Measurements from ENCODE around the gene ZCCHC17.

Gene ZCCHC17

DNA sequence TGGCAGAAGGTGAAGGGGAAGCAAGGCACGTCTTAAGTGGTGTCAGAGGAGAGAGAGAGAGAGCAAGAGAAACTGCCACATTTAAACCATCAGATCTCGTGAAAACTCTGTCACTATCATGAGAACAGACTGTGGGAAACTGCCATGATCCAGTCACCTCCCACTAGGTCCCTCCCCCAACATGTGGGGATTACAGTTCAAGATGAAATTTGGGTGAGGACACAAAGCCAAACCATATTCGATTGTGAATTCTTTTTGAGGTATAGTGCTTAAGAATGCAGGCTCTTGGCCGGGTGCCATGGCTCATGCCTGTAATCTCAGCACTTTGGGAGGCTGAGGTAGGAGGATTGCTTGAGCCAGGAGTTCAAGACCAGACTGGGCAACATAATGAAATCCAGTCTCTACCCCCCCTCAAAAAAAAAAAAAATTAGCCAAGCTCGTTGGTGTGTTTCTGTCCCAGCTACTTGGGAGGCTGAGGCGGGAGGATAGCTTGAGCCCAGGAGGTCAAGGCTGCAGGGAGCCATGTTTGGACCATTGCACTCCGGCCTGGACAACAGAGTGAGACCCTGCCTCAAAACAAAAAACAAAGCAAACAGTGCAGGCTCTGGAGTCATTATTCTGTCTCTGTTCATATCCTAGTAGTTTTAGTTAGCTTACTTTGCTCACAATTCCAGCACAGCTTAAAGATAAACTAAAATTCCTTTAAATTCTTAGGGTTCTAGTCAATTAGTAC is 6.0 kb downstream of the ZCCHC17 start:
- no peak for DNase-seq (ENCODE audit: low read depth in 2 of 2)

DNA sequence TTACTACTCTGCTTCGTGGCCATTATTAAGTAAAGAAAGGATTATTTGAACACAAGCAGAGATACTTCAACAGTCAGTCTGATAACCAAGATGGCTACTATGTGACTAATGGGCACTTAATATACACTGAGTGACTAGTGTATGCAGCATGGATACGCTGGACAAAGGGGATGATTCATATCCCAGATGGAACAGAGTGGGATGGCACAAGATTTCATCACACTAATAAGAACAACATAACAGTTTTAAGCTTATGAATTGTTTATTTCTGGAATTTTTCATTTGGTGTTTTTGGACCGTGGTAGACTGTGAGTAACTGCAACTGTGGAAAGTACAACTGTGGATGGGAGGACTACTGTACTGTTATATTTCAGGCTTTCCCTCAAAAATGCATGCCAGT is 9.4 kb downstream of the ZCCHC17 start:
- DNase-seq (ENCODE audit: low read depth in 2 of 2): no peak

DNA sequence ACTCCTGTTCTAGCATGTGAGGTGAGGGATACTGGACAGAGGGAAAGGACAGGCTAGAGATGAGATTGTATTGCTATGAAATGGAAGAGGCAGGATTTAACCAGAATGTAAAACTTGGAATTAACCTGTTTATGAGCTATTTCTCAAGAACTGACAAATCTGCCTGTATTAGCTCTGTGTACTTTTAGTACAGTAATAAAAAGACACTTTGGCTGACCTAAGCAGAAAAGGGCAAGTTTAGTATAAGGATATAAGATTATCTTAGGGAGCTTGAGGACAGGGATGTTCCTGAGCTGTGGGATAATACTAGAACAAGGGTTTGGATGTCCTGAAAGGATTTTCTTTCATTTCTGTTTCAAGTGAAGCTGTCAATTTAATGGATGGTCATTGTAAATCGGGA is 11.2 kb downstream of the ZCCHC17 start:
- no peak for DNase-seq (ENCODE audit: low read depth in 2 of 2)

DNA sequence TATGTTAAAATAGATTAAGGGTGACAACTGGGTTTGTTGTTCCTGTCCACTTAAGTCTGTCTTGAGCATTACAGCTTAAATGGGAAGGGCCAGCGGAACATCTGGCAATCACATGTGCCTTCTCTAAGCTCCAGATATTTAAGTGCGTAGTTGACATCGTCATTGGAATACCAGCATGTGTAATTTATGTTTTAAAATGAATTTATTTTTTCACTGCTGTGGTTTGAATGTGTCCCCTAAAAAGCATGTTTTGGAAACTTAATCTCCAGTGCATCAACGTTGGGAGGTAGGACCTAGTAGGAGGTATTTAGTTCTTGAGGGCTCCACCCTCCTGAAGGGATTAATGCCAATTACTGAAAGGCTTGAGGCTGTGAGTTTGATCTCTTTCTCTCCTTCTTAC is 13.4 kb downstream of the ZCCHC17 start:
- no peak for DNase-seq (ENCODE audit: low read depth in 2 of 2)

- no peak for DNase-seq (ENCODE audit: low read depth in 2 of 2)
These were observed 19.1 kb downstream of the ZCCHC17 start for GRCh38 chr1:31315902-31316301.

DNA sequence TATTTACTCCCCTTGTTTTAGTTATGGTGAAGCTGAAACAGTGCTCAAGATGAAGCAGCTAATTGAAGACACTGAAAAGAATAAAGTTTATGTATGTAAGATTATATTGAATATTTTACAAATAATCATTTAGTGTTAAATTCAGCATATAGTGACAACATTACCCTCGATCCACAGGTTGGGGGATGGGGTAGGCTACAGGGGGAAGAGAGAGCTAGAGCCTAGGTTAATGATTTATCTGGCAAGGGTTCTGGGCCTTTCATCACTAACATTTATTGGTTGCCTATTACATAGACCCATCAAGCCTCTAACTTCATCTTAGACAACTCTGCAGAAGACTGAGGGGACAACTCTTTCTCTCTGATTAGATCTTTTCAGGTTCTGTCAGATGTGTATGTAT is 21.3 kb downstream of the ZCCHC17 start:
- no peak for DNase-seq (ENCODE audit: low read depth in 2 of 2)

DNA sequence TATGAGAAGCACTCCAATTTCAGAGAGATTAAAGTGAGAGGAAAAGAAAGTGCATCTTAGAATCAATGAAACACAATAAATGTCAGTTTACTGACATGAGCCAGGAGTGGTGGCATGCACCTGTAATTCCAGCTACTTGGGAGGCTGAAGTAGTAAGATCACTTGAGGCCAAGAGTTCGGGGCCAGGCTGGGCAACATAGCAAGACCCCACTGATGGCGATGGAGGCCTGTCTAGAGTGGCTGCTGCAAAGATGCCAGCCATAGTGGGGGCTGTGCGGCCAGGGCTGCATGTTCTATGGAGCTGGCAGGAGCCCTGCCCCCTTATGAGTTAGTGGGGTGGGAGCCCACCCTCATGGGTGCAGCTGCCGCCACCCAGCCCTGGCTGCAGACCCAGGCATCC is 27.3 kb downstream of the ZCCHC17 start:
- DNase-seq (ENCODE audit: low read depth in 2 of 2): no peak

DNA sequence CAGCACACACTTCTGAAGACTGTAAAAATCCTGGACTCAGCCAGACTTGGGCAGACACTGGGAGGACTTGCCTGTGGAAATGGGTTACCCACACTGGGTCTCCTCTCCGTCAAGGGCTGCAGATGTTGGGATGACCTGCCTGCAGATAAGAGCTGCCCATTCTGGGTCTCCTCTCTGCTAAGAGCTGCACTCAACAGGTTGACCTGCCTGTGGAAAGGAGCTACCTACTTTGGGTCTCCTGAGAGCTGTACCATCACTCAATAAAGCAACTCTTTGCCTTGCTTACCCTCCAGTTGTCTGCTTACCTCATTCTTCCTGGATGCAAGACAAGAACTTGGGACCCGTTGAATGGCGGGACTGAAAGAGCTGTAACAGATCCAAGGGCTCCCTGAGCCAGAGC is 28.2 kb downstream of the ZCCHC17 start:
- no peak for DNase-seq (ENCODE audit: low read depth in 2 of 2)

DNA sequence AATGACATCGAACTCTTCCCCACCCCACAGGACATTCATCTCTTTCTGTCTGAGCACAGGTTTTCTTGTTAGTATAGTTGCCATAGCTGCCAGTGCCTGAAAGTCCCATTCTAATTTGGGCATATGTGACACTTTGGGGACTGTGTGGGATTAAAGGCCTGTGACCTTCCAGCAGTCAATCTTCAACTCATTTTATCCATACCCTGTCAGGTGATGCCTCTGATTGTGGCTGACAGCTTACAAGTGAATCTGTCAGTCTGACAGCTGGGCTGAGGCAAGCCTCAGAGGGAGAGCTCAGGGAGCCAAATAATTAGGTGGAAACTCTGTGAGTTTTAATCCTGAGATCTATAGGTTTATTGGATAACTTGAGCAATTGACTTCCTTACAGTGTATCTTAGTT is 29.6 kb downstream of the ZCCHC17 start:
- DNase-seq (ENCODE audit: low read depth in 2 of 2): no peak

- no peak for DNase-seq (ENCODE audit: low read depth in 2 of 2)
These were observed 30.5 kb downstream of the ZCCHC17 start for GRCh38 chr1:31327381-31327780.

DNA sequence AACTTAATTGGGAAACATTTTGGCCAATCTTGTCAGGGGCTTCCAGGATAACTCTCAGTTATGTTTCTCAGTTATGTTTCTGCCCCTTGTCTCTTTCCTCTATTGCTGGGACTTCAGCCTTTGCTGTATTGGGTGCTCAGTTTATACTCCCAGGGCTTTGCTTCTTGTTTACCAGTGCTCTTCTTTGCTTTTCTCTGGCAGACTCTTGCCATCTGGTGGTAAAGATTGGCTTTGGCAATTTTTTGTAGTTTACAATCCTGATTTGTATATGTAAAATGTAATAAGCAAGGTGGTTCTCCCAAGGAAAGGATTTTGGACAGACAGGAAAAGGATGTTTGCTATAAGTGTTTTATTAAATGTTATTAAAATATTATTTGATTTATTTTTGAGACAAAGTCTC is 38.2 kb downstream of the ZCCHC17 start:
- no peak for DNase-seq (ENCODE audit: low read depth in 2 of 2)

DNA sequence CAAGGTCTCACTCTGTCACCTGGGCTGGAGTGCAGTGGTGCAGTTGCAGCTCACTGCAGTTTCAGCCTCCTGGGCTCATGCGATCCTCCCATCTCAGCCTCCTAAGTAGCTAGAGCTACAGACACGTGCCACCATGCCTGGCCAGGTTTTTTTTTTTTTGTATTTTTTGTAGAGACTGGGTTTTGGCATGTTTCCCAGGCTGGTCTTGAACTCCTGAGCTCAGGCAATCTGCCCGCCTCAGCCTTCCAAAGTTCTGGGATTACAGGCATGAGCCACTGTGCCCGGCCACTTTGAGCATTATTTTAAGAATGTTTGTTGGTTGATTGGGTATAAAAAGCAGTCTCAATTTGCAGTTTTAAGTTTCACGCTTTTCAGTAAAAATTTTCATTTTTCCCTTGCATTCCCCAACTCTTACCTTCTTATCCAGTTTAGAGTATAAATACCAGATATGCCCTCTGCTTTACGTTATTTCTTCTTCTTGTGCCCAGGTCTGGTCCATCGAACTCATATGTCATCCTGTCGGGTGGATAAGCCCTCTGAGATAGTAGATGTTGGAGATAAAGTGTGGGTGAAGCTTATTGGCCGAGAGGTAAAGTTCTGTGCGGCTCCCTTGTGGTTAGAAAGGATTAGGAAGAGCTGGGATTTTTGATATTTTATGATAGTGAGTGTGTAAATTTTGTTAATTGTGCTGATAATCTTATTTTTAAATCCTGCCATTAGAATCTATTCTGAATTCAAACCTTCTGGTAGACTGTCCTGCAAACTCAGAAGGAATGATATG is 40.0 kb downstream of the ZCCHC17 start:
- DNase-seq (ENCODE audit: low read depth in 2 of 2): no peak

DNA sequence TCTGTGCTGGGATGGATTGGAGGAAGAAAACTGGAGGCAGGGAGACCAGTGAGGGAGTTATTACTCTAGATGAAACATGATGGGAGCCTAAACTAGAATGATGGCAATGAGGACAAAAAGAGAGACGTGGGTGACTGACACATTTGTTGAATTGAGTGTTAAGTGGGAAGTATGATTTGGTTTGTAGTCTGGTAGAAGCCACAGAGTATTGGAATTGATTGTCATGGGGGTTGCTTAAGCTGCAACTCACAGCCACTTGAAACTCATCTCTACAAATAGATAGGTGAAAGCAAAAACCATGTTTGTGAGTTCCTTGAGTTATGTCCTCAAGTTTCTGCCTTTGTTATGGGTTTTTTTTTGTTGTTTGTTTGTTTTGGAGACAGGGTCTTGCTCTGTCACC is 47.7 kb downstream of the ZCCHC17 start:
- no peak for DNase-seq (ENCODE audit: low read depth in 2 of 2)

- DNase-seq (ENCODE audit: low read depth in 2 of 2): no peak
These were observed 48.8 kb downstream of the ZCCHC17 start for GRCh38 chr1:31345635-31346034.

- no peak for DNase-seq (ENCODE audit: low read depth in 2 of 2)
These were observed 50.0 kb downstream of the ZCCHC17 start for GRCh38 chr1:31346785-31347184.

DNA sequence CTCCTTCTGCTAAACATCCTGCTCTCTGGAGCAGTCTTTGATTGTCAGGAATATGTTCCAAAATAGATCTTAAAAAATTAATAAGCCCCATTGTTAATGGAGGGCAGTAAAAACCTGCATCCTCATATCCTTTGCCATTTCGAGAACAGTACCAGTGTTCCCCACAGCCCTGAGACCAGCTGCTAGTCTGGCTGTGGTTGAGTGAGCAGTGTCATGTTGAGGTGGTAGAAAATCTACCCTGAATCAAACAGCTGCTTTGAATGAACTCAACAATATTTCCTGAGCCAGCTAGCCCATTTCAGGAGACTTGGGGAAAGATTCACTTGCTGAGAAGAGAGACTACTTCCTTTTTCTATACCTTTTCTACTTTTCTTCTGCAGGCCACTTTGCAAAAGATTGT is 51.6 kb downstream of the ZCCHC17 start:
- no peak for DNase-seq (ENCODE audit: low read depth in 2 of 2)

DNA sequence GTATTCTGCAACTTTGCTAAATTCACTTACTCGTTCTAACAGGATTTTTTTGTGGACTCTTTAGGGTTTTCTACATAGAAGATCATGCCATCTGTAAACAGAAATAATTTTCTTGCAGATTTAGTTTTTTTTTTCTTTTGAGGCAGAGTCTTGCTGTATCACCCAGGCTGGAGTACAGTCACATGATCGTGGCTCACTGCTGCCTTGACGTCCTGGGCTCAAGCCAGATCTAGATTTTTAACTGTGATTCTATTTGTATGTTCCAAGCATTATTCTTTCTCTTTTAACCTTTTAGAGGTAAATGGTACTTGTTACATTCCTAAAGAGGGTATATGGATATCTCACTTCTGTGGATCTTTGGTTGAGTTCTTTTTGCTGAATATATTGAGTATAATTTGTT is 57.5 kb downstream of the ZCCHC17 start:
- no peak for DNase-seq (ENCODE audit: low read depth in 2 of 2)

DNA sequence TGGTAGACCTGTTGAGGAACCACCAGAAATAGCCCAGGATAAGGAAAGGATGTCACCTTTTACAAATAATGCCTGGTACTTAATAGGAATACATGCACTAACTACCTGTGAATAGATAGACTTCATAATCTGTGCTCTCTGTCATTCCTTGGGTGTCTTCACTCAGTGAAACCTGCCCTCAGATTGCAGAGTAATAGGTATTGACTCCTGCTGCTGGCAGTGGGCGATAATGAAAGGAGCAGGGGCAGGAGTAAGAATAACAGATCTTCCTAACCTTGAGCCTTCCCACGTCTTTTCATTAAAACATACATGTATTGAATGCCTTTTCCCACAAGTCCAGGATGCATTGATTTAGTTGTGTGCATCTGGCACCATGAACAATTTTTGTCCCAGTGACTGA is 59.6 kb downstream of the ZCCHC17 start:
- DNase-seq (ENCODE audit: low read depth in 2 of 2): no peak

DNA sequence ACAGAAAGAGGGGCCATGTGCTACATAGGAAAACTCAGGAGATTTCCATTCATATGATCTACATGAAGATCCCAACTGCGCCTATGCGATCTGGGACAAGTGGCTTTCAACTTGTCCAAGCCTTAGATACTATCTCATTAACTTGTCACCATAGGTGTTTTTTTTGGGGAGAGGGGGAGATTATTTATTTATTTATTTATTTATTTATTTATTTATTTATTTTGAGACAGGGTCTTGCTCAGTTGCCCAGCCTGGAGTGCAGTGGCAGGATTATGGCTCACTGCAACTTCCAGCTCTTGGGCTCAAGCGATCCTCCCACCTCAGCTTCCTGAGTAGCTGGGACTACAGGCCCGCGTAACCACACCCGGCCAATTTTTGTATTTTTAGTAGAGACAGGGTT is 64.8 kb downstream of the ZCCHC17 start:
- no peak for DNase-seq (ENCODE audit: low read depth in 2 of 2)

DNA sequence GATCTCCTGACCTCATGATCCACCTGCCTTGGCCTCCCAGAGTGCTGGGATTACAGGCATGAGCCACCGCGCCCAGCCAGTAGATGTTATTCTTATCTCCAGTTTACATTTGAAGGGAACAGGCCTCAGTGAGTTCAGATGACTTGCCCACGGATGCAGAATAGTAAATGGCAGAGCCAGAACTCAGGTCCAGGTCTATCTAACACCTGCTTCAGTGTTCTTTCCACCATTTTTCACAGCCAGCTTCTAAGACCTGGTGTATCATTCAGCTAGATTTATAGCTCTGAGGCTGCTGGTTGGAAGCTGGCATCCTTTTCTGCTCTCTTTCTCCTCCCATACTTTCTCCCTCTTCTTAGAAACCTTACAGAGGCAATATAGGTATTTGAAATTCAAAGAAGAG is 65.2 kb downstream of the ZCCHC17 start:
- DNase-seq (ENCODE audit: low read depth in 2 of 2): no peak

GRCh38 chr1:31364561-31365250 is 67.9 kb downstream of the ZCCHC17 start:
- DNase-seq (ENCODE audit: low read depth in 2 of 2): no peak

- DNase-seq (ENCODE audit: low read depth in 2 of 2): no peak
These were observed 70.0 kb downstream of the ZCCHC17 start for GRCh38 chr1:31366796-31367195.

- no peak for DNase-seq (ENCODE audit: low read depth in 2 of 2)
These were observed 71.8 kb downstream of the ZCCHC17 start for GRCh38 chr1:31368611-31369107.
